Mucosa of rectum (tissue), 2 donors: ENCODE results near the gene CFAP410.

ENCODE experiments used
- H3K27ac ChIP-seq, 2 donors: one replicate each; pipeline ENCODE4 v1.7.0; 2013; ENCODE audit warnings: inconsistent platforms in 2 of 2, low read depth in 2 of 2, low read length in 2 of 2
- H3K27me3 ChIP-seq, 2 donors: one replicate each; pipeline ENCODE4 v1.7.0; 2013; ENCODE audit warnings: low read length in 2 of 2; ENCODE audit not compliant: control insufficient read depth in 2 of 2, insufficient read depth in 2 of 2
- H3K36me3 ChIP-seq, 2 donors: one replicate each; pipeline ENCODE4 v1.7.0; 2013; ENCODE audit warnings: low read length in 2 of 2; ENCODE audit not compliant: control insufficient read depth in 2 of 2, insufficient read depth in 2 of 2
- H3K4me1 ChIP-seq, 2 donors: one replicate each; pipeline ENCODE4 v1.7.0; 2013; ENCODE audit warnings: low read length in 2 of 2, mild to moderate bottlenecking in 1 of 2; ENCODE audit not compliant: control insufficient read depth in 2 of 2, insufficient read depth in 2 of 2
- H3K4me3 ChIP-seq, 2 donors: one replicate each; pipeline ENCODE4 v1.7.0; 2013; ENCODE audit warnings: low read length in 2 of 2
- H3K9ac ChIP-seq, 2 donors: one replicate each; pipeline ENCODE4 v1.7.0; 2013; ENCODE audit warnings: low read length in 2 of 2, low read depth in 1 of 2, mild to moderate bottlenecking in 1 of 2
- H3K9me3 ChIP-seq, 2 donors: one replicate each; pipeline ENCODE4 v1.7.0; 2013; ENCODE audit warnings: low read length in 2 of 2; ENCODE audit not compliant: control insufficient read depth in 2 of 2
- donor health status: healthy.
- donor health status: Normal muscosa, but diverticular disease.

Gene CFAP410

DNA sequence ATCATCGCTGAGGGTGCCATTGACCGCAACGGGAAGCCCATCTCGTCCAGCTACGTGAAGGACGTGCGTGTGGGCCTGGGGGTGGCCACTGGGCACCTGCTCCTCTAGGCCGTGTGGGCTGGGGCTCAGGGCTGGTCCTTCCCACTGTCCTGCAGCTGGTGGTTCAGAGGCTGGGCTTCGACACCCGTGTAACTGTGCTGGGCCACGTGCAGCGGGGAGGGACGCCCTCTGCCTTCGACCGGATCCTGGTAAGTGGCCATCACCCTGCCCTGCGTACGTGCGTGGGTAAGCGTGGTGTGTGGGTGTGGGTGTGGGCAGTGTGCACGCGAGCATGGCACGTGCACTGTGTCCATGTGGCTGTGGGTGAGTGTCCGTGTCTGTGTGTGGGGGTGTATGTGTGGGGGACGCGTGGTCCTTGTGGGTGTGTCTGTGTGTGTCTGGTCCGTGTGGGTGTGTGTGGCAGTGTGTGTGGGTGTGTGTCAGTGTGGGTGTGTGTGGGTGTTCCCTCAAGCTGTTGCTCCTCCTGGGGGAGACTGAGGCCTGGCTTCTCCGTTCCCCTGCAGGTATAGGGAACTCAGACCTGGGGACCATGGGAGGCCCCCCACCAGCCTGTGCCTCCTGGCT, 22.8 kb downstream of the CFAP410 start:
- no peak overlapping the region for H3K9ac ChIP-seq
- peaks cover 54 to 57% of the 10 kb centered on the region in 2 donors for H3K36me3 ChIP-seq
- no peak overlapping the region for H3K4me3 ChIP-seq
- H3K27ac ChIP-seq: no peak overlapping the region
- H3K4me1 ChIP-seq: no peaks in the 10 kb centered on the region
- no peaks in the 10 kb centered on the region for H3K27me3 ChIP-seq
- no peaks in the 10 kb centered on the region for H3K9me3 ChIP-seq

DNA sequence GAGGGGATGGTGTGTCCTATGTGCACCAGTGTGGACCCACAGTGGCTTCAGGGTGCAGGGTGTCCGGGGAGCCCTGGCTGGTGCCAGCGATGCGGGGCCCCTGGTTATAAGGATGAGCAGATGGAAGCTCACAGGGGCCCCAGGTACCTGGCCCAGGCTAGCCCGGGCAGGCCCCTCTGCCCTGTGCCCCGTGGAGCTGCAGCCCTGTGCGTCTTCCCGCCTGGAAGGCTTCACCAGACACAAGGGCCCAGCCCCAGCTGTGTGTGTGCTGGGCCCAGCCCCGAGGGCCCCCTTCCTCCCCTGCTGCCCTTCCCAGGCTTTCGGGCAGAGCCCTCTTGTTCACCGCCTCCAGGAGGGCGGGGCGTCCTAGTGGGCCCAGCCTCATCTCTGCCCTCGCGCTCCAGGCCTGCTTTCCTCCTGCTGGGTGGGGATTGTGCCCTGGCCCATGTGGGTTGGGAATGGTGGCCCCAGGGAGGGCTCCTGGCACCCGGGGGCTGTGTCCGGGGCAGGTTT, 23.4 kb downstream of the CFAP410 start:
- H3K9ac ChIP-seq: no peak overlapping the region
- no peaks in the 10 kb centered on the region for H3K9me3 ChIP-seq
- H3K4me3 ChIP-seq: no peak overlapping the region
- no peak overlapping the region for H3K27ac ChIP-seq
- H3K27me3 ChIP-seq: no peaks in the 10 kb centered on the region
- peaks cover 60 to 61% of the 10 kb centered on the region in 2 donors for H3K36me3 ChIP-seq
- no peaks in the 10 kb centered on the region for H3K4me1 ChIP-seq

DNA sequence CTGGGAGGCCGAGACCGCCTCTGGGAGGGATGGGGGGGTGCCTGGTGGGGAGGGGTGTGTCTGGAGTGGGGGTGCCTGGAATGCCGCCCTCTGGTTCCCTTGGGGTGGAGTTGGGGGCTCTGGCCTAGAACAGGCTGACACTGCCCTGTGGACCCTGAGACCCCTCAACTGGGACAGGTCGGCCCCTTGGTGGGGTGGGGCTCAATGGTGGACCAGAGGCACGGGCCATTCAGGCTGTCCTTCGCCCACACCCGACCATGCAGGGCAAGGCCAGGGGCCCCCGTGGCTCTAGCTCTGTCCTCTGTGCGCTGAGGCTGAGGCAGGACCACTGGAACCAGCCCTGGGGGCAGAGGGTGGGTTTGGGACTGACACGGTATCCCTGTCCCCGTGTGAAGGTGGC, 24.6 kb downstream of the CFAP410 start:
- Histone ChIP-seq H3K9ac (no peak overlapping the region), H3K4me1 (no peaks in the 10 kb centered on the region), H3K27ac (no peak overlapping the region), H3K27me3 (no peaks in the 10 kb centered on the region), H3K36me3 (peaks cover 63 to 66% of the 10 kb centered on the region in 2 donors), H3K4me3 (no peak overlapping the region), H3K9me3 (no peaks in the 10 kb centered on the region)

DNA sequence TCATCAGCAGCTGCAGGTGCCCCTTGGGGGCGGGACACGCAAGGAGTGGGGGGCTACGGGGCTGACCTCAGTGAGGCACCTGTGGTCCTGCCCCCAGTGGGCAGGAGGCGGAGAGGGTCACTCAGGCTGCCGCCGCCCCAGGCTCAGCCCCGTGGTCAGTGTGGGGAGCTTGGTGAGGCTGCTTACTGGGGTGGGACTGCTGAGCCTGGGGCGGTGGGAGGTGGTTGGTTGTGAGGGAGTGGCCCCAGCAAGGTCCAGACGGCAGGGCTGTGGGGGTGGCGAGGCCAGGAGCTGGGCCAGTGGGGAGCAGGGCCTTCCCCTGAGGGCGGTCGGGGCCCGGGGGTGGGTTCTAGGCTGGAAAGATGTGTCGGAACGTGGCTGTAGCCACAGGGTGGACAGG, 25.1 kb downstream of the CFAP410 start:
- Histone ChIP-seq H3K9me3 (no peaks in the 10 kb centered on the region), H3K9ac (no peak overlapping the region), H3K4me3 (no peak overlapping the region), H3K4me1 (no peaks in the 10 kb centered on the region), H3K27me3 (no peaks in the 10 kb centered on the region), H3K27ac (no peak overlapping the region), H3K36me3 (peaks cover 62 to 64% of the 10 kb centered on the region in 2 donors)

DNA sequence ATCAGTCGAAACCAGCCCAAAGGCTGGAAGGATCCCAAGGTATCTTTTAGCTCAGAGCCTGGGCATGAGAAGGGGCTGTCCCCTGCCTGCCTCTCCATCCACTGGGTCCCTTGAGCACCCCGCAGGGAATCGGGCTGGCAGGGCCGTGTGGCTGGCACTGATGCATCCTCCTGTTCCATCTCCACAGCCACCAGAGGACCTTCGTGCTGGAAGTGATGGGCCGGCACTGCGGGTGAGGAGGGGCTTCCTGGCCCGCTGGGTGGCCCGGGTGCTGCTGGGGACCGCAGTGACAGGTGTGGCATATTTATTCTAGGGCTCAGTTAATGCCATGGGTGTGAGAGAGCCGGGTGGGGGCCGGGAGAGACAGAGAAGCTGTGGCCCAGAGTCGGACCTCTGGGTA, 25.7 kb downstream of the CFAP410 start:
- no peaks in the 10 kb centered on the region for H3K27me3 ChIP-seq
- H3K4me1 ChIP-seq: no peaks in the 10 kb centered on the region
- no peak overlapping the region for H3K4me3 ChIP-seq
- H3K27ac ChIP-seq: no peak overlapping the region
- no peaks in the 10 kb centered on the region for H3K9me3 ChIP-seq
- peaks cover 60% of the 10 kb centered on the region in 2 donors for H3K36me3 ChIP-seq
- H3K9ac ChIP-seq: no peak overlapping the region

DNA sequence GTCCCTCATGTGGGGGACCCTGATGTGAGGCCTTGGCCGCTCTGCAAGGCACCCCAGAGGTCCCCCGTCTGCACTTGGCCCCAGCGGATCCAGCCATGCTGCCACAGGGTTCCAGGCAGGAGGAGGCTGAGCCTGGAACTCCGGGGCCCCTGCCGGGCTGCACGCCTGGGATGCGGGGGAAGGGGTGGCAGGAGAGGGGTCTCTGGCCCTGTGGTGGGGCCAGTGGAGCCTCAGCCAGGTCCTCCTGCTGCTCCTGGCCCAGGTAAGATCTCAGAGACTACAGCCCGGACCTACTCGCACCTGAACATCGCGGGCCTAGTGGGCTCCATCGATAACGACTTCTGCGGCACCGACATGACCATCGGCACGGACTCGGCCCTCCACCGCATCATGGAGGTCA, 26.5 kb downstream of the CFAP410 start:
- Histone ChIP-seq H3K27ac (no peak overlapping the region), H3K4me3 (no peak overlapping the region), H3K4me1 (no peaks in the 10 kb centered on the region), H3K27me3 (no peaks in the 10 kb centered on the region), H3K9ac (no peak overlapping the region), H3K9me3 (no peaks in the 10 kb centered on the region), H3K36me3 (peaks cover 54 to 61% of the 10 kb centered on the region in 2 donors)

DNA sequence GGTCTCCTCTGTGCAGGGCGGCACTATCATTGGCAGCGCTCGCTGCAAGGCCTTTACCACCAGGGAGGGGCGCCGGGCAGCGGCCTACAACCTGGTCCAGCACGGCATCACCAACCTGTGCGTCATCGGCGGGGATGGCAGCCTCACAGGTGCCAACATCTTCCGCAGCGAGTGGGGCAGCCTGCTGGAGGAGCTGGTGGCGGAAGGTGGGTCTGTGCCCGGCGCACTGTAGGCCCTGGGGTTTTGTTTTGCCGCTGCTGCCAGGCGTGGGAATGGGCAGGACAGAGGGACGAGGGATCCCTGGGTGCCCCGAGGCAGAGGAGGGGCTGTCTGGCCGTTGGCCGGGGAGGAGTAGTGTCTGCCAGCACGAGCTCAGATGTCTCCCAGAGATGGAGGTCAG, 27.1 kb downstream of the CFAP410 start:
- Histone ChIP-seq H3K4me1 (no peaks in the 10 kb centered on the region), H3K36me3 (peaks cover 58 to 63% of the 10 kb centered on the region in 2 donors), H3K4me3 (no peak overlapping the region), H3K27ac (no peak overlapping the region), H3K9me3 (no peaks in the 10 kb centered on the region), H3K9ac (no peak overlapping the region), H3K27me3 (no peaks in the 10 kb centered on the region)

DNA sequence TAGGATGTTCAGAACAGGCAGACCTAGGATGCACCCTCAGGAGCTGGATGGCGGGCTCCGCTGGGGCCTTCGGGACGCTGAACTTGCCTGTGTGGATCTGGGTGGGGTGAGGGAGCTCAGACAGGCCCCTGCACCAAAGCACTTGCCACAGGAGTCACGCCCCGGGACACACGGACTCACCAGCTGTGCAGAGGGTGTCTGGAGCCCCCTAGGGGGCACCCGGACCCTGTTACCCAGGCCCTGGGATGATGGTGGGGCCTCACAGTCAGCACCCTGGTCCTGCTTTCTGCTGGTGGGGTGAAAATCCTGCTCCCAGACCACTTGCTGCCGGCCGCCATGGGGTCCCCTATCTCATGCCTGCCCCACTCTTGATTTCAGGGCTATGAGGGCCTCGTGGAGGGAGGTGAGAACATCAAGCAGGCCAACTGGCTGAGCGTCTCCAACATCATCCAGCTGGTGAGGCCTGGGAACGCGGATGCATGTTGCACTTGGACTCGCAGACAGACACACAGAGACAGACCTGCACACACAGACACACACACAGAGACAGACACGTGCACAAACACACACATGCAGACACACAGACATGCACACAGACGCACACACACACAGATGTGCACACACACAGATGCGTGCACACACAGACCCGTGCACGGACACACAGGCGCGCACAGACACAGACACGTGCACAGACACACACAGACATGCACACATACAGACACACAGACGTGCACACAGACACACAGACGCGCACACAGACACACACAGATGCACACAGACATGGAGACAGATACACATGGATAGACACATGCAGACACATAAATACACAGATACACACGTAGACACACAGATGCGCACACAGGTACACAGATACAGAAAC, 28.3 kb downstream of the CFAP410 start:
- H3K27ac ChIP-seq: no peak overlapping the region
- no peaks in the 10 kb centered on the region for H3K9me3 ChIP-seq
- no peak overlapping the region for H3K9ac ChIP-seq
- H3K4me3 ChIP-seq: no peak overlapping the region
- no peaks in the 10 kb centered on the region for H3K27me3 ChIP-seq
- H3K4me1 ChIP-seq: no peaks in the 10 kb centered on the region
- H3K36me3 ChIP-seq: peaks cover 50 to 59% of the 10 kb centered on the region in 2 donors

DNA sequence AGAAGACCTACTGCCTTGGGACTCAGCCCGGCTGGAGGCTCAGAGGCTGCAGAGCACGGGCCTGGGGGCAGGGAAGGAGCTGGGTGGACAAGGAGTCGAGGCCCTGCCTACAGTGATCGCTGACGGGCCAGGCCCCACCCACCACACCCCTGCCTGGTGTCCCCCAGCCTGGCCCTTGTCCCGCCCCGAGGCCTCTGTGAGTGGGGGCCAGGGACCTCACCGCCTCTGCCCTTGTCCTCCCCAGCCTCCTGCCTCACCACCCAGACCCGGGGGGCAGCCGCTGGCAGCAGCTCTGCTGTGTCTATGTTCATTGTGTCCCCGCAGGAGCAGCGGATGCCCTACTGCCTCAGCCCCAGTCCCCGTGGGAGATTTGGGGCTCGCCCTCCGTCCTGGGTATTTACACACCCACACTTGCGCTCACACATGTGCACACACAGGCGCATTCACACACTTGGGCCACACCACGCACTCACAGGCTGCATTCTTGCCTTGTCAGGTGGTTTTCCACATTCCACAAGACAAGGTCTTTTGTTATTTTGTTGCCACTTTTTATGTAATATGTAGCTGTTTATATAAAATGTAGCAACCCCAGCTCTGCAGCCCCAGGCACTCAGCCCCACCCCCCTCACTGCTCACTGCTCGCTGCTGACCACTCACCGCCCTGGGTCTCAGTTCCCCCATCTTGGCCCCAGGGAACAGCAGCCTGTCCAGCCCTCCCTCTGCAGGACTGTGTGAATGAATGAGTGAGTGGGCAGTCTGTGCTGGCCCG, 32.1 kb downstream of the CFAP410 start:
- no peaks in the 10 kb centered on the region for H3K9me3 ChIP-seq
- H3K4me3 ChIP-seq: no peak overlapping the region
- no peak overlapping the region for H3K27ac ChIP-seq
- no peak overlapping the region for H3K9ac ChIP-seq
- no peaks in the 10 kb centered on the region for H3K27me3 ChIP-seq
- peaks cover 34 to 44% of the 10 kb centered on the region in 2 donors for H3K36me3 ChIP-seq
- peaks cover 26% of the 10 kb centered on the region in 2 donors for H3K4me1 ChIP-seq

DNA sequence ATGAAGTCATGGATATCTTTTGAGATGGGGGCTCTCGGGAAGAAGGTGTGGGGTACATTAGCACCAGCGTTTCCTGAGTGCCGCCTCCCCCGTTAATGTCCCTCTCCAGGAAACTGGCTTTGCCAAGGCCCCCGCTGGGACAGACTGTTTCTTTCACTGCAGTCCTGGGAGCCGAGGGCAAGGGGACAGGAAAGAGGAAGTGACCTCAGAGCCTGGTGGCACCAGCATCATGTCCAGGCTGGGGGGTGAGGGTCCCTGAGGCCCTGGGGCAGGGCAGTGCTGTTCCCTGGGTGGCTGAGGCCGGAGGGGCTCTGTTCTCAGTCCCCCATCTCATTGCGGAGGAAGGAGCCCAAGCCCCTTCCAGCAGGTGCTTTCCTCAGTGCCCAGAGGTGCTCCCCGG, 33.5 kb downstream of the CFAP410 start:
- H3K4me3 ChIP-seq: no peak overlapping the region
- no peaks in the 10 kb centered on the region for H3K9me3 ChIP-seq
- no peaks in the 10 kb centered on the region for H3K27me3 ChIP-seq
- no peak overlapping the region for H3K9ac ChIP-seq
- H3K4me1 ChIP-seq: peaks cover 40% of the 10 kb centered on the region in 2 donors
- H3K27ac ChIP-seq: no peak overlapping the region
- H3K36me3 ChIP-seq: peaks cover 19 to 30% of the 10 kb centered on the region in 2 donors
